ENCODE measurements around the gene ZNF281. TPM values are rescaled to one million over a fixed set of nuclear protein-coding genes. Genes with fewer than 3 reads are reported as not detected.

ZNF281 gene
- total RNA-seq, 1 experiment from 2014 or later = 47.7 TPM

DNA sequence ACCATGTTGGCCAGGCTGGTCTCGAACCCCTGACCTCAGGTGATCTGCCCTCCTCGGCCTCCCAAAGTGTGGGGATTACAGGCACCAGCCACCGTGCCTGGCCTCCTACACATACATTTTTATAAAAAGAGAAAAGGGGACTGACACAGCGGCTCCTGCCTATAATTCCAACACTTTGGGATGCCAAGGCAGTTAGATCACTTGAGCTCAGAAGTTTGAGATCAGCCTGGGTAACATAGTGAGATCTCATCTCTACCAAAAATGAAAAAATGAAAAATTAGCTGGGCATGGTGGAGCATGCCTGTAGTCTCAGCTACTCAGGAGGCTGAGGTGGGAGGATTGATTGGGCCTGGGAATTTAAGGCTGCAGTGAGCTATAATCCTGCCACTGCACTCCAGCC, 23.4 kb downstream of the ZNF281 start (continued):
- TF ChIP-seq, protein P1, sequence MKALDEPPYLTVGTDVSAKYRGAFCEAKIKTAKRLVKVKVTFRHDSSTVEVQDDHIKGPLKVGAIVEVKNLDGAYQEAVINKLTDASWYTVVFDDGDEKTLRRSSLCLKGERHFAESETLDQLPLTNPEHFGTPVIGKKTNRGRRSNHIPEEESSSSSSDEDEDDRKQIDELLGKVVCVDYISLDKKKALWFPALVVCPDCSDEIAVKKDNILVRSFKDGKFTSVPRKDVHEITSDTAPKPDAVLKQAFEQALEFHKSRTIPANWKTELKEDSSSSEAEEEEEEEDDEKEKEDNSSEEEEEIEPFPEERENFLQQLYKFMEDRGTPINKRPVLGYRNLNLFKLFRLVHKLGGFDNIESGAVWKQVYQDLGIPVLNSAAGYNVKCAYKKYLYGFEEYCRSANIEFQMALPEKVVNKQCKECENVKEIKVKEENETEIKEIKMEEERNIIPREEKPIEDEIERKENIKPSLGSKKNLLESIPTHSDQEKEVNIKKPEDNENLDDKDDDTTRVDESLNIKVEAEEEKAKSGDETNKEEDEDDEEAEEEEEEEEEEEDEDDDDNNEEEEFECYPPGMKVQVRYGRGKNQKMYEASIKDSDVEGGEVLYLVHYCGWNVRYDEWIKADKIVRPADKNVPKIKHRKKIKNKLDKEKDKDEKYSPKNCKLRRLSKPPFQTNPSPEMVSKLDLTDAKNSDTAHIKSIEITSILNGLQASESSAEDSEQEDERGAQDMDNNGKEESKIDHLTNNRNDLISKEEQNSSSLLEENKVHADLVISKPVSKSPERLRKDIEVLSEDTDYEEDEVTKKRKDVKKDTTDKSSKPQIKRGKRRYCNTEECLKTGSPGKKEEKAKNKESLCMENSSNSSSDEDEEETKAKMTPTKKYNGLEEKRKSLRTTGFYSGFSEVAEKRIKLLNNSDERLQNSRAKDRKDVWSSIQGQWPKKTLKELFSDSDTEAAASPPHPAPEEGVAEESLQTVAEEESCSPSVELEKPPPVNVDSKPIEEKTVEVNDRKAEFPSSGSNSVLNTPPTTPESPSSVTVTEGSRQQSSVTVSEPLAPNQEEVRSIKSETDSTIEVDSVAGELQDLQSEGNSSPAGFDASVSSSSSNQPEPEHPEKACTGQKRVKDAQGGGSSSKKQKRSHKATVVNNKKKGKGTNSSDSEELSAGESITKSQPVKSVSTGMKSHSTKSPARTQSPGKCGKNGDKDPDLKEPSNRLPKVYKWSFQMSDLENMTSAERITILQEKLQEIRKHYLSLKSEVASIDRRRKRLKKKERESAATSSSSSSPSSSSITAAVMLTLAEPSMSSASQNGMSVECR (CRISPR knock-in tag; IDR thresholded peaks at IDR 0.05; ENCODE audit: borderline replicate concordance) = no peak
- TF ChIP-seq ZNF396 (CRISPR knock-in tag; IDR thresholded peaks at IDR 0.05; ENCODE audit: borderline replicate concordance) = no peak
- no peak for TF ChIP-seq ESRRA (CRISPR knock-in tag; IDR thresholded peaks at IDR 0.05; ENCODE audit: borderline replicate concordance)
- no peak for TF ChIP-seq EMX1 (CRISPR knock-in tag; IDR thresholded peaks at IDR 0.05)
- TF ChIP-seq, protein P2, sequence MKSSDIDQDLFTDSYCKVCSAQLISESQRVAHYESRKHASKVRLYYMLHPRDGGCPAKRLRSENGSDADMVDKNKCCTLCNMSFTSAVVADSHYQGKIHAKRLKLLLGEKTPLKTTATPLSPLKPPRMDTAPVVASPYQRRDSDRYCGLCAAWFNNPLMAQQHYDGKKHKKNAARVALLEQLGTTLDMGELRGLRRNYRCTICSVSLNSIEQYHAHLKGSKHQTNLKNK (CRISPR knock-in tag; IDR thresholded peaks at IDR 0.05) = no peak

DNA sequence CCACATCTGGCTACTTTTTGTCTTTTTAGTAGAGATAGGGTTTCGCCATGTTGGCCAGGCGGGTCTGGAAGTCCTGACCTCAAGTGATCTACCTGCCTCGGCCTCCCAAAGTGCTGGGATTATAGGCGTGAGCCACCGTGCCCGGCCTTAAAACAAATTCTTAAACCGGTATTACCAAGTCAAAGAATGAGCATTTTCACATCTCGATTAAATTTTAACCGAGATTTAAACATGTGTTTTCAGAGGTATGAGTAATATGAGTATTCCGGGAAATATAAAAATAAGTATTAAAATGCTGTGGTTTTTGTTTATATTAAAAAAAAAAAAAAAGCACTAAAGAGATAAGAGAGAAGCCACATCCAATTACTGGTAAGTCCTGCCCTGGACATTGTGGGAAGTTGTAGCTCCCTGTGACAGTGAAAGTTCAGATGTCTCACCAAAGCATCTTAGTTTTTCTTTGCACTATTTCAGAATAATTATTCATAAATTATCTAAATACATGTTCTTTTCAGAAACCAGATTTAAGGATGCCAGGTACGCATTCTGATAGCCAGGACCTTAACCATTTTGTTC, 24.9 kb downstream of the ZNF281 start:
- CTCF ChIA-PET = no interaction called here
- Mint-ChIP-seq H3K4me1 (peaks cover 17% of the 10 kb centered on the region), H3K9me3 (no peaks in the 10 kb centered on the region), H3K27ac (no peak overlapping the region), H3K27me3 (ENCODE audit: low read depth) (no peaks in the 10 kb centered on the region), H3K36me3 (no peaks in the 10 kb centered on the region; the same call in 1 of the 2 replicates), H3K4me3 (no peak overlapping the region)
- TF ChIP-seq, protein P3, sequence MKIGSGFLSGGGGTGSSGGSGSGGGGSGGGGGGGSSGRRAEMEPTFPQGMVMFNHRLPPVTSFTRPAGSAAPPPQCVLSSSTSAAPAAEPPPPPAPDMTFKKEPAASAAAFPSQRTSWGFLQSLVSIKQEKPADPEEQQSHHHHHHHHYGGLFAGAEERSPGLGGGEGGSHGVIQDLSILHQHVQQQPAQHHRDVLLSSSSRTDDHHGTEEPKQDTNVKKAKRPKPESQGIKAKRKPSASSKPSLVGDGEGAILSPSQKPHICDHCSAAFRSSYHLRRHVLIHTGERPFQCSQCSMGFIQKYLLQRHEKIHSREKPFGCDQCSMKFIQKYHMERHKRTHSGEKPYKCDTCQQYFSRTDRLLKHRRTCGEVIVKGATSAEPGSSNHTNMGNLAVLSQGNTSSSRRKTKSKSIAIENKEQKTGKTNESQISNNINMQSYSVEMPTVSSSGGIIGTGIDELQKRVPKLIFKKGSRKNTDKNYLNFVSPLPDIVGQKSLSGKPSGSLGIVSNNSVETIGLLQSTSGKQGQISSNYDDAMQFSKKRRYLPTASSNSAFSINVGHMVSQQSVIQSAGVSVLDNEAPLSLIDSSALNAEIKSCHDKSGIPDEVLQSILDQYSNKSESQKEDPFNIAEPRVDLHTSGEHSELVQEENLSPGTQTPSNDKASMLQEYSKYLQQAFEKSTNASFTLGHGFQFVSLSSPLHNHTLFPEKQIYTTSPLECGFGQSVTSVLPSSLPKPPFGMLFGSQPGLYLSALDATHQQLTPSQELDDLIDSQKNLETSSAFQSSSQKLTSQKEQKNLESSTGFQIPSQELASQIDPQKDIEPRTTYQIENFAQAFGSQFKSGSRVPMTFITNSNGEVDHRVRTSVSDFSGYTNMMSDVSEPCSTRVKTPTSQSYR (CRISPR knock-in tag; IDR thresholded peaks at IDR 0.05) = no peak
- DNase-seq (ENCODE audit: low spot score) = no peak
- POLR2A ChIA-PET = no interaction called here
- no peak for ATAC-seq

DNA sequence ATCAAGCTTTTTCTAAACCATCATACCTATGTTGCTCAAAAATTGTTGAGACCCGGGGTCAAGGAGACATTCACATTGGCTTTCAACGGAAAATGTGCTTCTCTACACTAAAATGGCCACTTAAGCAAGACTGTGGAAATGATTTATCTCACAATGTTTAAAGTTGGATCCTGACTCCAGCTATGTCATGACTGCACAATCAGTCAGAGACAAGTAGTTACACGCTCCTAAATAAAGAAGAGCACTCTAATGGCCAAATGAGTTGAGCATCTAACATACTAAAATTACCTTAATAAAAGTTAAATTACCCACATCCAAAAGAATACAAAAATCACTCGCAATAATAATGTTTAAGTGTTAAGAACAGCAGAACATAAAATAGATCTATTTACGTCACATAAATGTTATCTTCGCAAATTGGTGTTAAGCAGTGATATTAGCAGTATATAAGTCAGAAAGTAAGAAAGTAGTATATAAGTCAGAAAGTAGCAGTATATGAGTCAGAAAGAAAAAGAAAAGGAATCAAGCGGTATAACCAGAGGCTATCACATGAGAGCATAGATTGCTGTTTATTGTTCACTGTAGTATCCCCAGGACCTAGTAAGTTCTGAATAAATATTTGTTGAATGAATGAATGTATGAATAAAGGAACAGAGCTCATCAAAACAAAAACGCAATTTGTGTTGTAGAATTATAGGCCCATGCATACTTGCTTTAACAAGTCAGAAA, 28.4 kb downstream of the ZNF281 start:
- ChIA-PET POLR2A (no interaction called here), CTCF (no interaction called here)
- DNase-seq (ENCODE audit: low spot score) = no peak
- no peak for TF ChIP-seq TEAD1 (CRISPR knock-in tag; IDR thresholded peaks at IDR 0.05)
- no peak for TF ChIP-seq TCF7 (CRISPR knock-in tag; IDR thresholded peaks at IDR 0.05; ENCODE audit: low read depth)
- TF ChIP-seq FOXJ3 (CRISPR knock-in tag; IDR thresholded peaks at IDR 0.05; ENCODE audit: borderline replicate concordance) = no peak
- TF ChIP-seq, protein P4, sequence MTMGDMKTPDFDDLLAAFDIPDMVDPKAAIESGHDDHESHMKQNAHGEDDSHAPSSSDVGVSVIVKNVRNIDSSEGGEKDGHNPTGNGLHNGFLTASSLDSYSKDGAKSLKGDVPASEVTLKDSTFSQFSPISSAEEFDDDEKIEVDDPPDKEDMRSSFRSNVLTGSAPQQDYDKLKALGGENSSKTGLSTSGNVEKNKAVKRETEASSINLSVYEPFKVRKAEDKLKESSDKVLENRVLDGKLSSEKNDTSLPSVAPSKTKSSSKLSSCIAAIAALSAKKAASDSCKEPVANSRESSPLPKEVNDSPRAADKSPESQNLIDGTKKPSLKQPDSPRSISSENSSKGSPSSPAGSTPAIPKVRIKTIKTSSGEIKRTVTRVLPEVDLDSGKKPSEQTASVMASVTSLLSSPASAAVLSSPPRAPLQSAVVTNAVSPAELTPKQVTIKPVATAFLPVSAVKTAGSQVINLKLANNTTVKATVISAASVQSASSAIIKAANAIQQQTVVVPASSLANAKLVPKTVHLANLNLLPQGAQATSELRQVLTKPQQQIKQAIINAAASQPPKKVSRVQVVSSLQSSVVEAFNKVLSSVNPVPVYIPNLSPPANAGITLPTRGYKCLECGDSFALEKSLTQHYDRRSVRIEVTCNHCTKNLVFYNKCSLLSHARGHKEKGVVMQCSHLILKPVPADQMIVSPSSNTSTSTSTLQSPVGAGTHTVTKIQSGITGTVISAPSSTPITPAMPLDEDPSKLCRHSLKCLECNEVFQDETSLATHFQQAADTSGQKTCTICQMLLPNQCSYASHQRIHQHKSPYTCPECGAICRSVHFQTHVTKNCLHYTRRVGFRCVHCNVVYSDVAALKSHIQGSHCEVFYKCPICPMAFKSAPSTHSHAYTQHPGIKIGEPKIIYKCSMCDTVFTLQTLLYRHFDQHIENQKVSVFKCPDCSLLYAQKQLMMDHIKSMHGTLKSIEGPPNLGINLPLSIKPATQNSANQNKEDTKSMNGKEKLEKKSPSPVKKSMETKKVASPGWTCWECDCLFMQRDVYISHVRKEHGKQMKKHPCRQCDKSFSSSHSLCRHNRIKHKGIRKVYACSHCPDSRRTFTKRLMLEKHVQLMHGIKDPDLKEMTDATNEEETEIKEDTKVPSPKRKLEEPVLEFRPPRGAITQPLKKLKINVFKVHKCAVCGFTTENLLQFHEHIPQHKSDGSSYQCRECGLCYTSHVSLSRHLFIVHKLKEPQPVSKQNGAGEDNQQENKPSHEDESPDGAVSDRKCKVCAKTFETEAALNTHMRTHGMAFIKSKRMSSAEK (CRISPR knock-in tag; IDR thresholded peaks at IDR 0.05; ENCODE audit: borderline replicate concordance) = no peak
- TF ChIP-seq, protein P5, sequence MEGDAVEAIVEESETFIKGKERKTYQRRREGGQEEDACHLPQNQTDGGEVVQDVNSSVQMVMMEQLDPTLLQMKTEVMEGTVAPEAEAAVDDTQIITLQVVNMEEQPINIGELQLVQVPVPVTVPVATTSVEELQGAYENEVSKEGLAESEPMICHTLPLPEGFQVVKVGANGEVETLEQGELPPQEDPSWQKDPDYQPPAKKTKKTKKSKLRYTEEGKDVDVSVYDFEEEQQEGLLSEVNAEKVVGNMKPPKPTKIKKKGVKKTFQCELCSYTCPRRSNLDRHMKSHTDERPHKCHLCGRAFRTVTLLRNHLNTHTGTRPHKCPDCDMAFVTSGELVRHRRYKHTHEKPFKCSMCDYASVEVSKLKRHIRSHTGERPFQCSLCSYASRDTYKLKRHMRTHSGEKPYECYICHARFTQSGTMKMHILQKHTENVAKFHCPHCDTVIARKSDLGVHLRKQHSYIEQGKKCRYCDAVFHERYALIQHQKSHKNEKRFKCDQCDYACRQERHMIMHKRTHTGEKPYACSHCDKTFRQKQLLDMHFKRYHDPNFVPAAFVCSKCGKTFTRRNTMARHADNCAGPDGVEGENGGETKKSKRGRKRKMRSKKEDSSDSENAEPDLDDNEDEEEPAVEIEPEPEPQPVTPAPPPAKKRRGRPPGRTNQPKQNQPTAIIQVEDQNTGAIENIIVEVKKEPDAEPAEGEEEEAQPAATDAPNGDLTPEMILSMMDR (IDR thresholded peaks at IDR 0.05) = no peak
- no peak for TF ChIP-seq NR1H2 (CRISPR knock-in tag; IDR thresholded peaks at IDR 0.05)
- TF ChIP-seq SMAD4 (CRISPR knock-in tag; IDR thresholded peaks at IDR 0.05) = no peak
- no peak for TF ChIP-seq SP1 (CRISPR knock-in tag; conservative IDR thresholded peaks at IDR 0.05)
- TF ChIP-seq FOXP1 (CRISPR knock-in tag; IDR thresholded peaks at IDR 0.05; ENCODE audit: borderline replicate concordance) = no peak
- TF ChIP-seq, protein P6, sequence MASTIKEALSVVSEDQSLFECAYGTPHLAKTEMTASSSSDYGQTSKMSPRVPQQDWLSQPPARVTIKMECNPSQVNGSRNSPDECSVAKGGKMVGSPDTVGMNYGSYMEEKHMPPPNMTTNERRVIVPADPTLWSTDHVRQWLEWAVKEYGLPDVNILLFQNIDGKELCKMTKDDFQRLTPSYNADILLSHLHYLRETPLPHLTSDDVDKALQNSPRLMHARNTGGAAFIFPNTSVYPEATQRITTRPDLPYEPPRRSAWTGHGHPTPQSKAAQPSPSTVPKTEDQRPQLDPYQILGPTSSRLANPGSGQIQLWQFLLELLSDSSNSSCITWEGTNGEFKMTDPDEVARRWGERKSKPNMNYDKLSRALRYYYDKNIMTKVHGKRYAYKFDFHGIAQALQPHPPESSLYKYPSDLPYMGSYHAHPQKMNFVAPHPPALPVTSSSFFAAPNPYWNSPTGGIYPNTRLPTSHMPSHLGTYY (CRISPR knock-in tag; IDR thresholded peaks at IDR 0.05) = no peak

More for the DNA sequence above, 28.4 kb downstream of the ZNF281 start:
- no peaks in the 10 kb centered on the region; the same call in 1 of the 2 replicates for H3K27me3 Mint-ChIP-seq (ENCODE audit: low read depth)
- H3K4me3 Mint-ChIP-seq = no peak overlapping the region
- no peak for ATAC-seq
- H3K4me1 Mint-ChIP-seq = peaks cover 39% of the 10 kb centered on the region
- peaks cover 6% of the 10 kb centered on the region; the same call in 1 of the 2 replicates for H3K9me3 Mint-ChIP-seq
- H3K27ac Mint-ChIP-seq = no peak overlapping the region
- H3K36me3 Mint-ChIP-seq = no peaks in the 10 kb centered on the region; the same call in 1 of the 2 replicates
